HL-60 (cell line): ENCODE results near the gene PCK1.

Experiments
- GABPA ChIP-seq: IDR thresholded peaks from 2 replicates; pipeline ENCODE4 v1.6.1; 2012; ENCODE audit warnings: low read depth
- POLR2AphosphoS5 ChIP-seq: IDR thresholded peaks from 2 replicates; pipeline ENCODE4 v1.6.1; 2012; ENCODE audit warnings: low read depth
- SPI1 ChIP-seq: IDR thresholded peaks from 2 replicates; pipeline ENCODE4 v1.6.1; 2012; ENCODE audit warnings: low read depth, mild to moderate bottlenecking, borderline replicate concordance
- TF ChIP-seq, protein P1 (sequence below): IDR thresholded peaks from one replicate; pipeline ENCODE4 v1.5.1; 2011; ENCODE audit warnings: low read length, control low read depth, inconsistent platforms; ENCODE audit not compliant: insufficient read depth
- TF ChIP-seq, protein P2 (sequence below): IDR thresholded peaks from 2 replicates; pipeline ENCODE4 v1.6.1; 2012; ENCODE audit warnings: low read depth; ENCODE audit not compliant: insufficient replicate concordance

DNA sequence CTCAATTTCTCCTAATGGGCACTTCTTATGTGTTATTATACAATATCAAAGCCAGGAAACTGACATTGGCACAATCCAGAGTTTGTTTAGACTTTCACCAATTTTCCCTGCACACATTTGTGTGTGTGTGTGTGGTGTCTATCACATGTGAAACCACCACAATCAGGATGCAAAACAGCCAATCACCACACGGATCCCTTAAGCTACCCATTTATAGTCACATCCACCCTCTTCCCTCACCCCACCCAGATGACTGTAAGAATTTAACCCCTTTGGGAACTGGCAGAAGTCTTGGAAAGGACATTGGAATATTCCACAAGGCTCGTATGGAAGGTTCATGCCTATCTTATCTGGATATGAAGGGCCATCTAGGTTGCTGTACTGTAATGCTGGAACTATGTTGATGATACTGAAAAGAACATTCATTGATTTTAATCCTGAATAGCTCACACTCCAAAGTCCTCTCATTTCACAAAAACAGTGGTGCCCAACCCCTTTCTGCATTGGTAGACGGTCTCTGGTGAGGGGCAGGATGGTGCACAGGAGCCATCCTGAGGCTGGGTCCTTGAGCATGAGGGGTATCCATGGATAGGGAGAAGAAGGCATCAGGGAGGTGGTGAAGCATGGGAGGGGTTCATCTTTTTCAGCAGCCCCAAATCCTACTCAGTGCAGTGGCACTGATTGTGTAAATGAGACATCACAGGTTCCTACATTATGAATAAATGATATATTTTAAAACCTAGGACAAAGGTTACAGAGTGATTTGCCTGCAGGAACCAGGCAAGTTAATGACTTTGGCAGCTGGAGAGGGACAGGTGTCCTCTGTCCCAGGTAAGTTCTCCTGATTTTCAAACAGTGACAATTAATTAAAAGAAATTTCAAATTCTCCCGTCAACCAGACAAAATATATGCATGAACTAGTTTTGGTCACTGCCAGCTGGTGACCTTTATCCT lies 23.9 kb upstream of the PCK1 start:
- TF ChIP-seq, protein P1, sequence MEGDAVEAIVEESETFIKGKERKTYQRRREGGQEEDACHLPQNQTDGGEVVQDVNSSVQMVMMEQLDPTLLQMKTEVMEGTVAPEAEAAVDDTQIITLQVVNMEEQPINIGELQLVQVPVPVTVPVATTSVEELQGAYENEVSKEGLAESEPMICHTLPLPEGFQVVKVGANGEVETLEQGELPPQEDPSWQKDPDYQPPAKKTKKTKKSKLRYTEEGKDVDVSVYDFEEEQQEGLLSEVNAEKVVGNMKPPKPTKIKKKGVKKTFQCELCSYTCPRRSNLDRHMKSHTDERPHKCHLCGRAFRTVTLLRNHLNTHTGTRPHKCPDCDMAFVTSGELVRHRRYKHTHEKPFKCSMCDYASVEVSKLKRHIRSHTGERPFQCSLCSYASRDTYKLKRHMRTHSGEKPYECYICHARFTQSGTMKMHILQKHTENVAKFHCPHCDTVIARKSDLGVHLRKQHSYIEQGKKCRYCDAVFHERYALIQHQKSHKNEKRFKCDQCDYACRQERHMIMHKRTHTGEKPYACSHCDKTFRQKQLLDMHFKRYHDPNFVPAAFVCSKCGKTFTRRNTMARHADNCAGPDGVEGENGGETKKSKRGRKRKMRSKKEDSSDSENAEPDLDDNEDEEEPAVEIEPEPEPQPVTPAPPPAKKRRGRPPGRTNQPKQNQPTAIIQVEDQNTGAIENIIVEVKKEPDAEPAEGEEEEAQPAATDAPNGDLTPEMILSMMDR, result no peak
- TF ChIP-seq POLR2AphosphoS5 (no peak), GABPA (no peak), SPI1 (no peak)
- TF ChIP-seq, protein P2, sequence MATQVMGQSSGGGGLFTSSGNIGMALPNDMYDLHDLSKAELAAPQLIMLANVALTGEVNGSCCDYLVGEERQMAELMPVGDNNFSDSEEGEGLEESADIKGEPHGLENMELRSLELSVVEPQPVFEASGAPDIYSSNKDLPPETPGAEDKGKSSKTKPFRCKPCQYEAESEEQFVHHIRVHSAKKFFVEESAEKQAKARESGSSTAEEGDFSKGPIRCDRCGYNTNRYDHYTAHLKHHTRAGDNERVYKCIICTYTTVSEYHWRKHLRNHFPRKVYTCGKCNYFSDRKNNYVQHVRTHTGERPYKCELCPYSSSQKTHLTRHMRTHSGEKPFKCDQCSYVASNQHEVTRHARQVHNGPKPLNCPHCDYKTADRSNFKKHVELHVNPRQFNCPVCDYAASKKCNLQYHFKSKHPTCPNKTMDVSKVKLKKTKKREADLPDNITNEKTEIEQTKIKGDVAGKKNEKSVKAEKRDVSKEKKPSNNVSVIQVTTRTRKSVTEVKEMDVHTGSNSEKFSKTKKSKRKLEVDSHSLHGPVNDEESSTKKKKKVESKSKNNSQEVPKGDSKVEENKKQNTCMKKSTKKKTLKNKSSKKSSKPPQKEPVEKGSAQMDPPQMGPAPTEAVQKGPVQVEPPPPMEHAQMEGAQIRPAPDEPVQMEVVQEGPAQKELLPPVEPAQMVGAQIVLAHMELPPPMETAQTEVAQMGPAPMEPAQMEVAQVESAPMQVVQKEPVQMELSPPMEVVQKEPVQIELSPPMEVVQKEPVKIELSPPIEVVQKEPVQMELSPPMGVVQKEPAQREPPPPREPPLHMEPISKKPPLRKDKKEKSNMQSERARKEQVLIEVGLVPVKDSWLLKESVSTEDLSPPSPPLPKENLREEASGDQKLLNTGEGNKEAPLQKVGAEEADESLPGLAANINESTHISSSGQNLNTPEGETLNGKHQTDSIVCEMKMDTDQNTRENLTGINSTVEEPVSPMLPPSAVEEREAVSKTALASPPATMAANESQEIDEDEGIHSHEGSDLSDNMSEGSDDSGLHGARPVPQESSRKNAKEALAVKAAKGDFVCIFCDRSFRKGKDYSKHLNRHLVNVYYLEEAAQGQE, result no peak
